ENCODE results near the gene COPZ1. TPM values are rescaled to one million over a fixed set of nuclear protein-coding genes. Genes with fewer than 3 reads are reported as not detected.
A peak's percentile ranks its signal among the peaks of the same experiment; 100 is the strongest.

Gene COPZ1
- total and polyA plus RNA-seq, 9 of the 15 experiments (the other 6 are each of a cell fraction or from before 2014, with no cell fraction given) = 137 to 487 (median 233) TPM

GRCh38 chr12:54352022-54352531, 27.1 kb downstream of the COPZ1 start (continued):
- TF ChIP-seq ZNF707 (CRISPR knock-in tag; conservative IDR thresholded peaks at IDR 0.05) (no peak), ZNF644 (tag; IDR thresholded peaks at IDR 0.05; ENCODE audit: low read depth) (no peak), HMGN3 (IDR thresholded peaks at IDR 0.05; ENCODE audit: borderline replicate concordance, extremely low read depth, insufficient read length, low read depth, low read length) (no peak), TBP (optimal IDR thresholded peaks at IDR 0.05; ENCODE audit: low read depth, low read length) (no peak), TCF3 (CRISPR knock-in tag; IDR thresholded peaks at IDR 0.05) (peak; percentile 65), TAF7 (tag; IDR thresholded peaks at IDR 0.05) (no peak), CBX8 (IDR thresholded peaks at IDR 0.05; ENCODE audit: borderline replicate concordance, extremely low read depth, low read depth, low read length, poor library complexity, severe bottlenecking) (no peak), SNAPC5 (CRISPR knock-in tag; IDR thresholded peaks at IDR 0.05) (no peak), CREM (IDR thresholded peaks at IDR 0.05; ENCODE audit: low read depth) (peak; percentile 57), GABPB1 (CRISPR knock-in tag; IDR thresholded peaks at IDR 0.05) (no peak), GTF2A2 (tag; IDR thresholded peaks at IDR 0.05) (no peak), EP400 (IDR thresholded peaks at IDR 0.05) (no peak; the same call in 1 of the 2 replicates), JUND (IDR thresholded peaks at IDR 0.05; ENCODE audit: borderline replicate concordance, low read depth, low read length) (peak; percentile 24; the same call in 1 of the 2 replicates), JUND (tag; IDR thresholded peaks at IDR 0.05; ENCODE audit: borderline replicate concordance, low read depth, low read length) (no peak; the same call in 2 of the 3 replicates), CBFB (CRISPR knock-in tag; IDR thresholded peaks at IDR 0.05) (no peak), SMARCA5 (IDR thresholded peaks at IDR 0.05) (no peak), TCF7 (IDR thresholded peaks at IDR 0.05; ENCODE audit: borderline replicate concordance) (no peak), PHF20 (IDR thresholded peaks at IDR 0.05; ENCODE audit: partially characterized antibody) (no peak), GATAD2B (IDR thresholded peaks at IDR 0.05; ENCODE audit: borderline replicate concordance) (no peak), TOE1 (IDR thresholded peaks at IDR 0.05; ENCODE audit: borderline replicate concordance) (0 out of 2 replicates have a peak, but pooled peaks have one; percentile 6), TOE1 (CRISPR knock-in tag; IDR thresholded peaks at IDR 0.05; ENCODE audit: borderline replicate concordance, low read depth) (no peak)
- TF ChIP-seq, protein P1, sequence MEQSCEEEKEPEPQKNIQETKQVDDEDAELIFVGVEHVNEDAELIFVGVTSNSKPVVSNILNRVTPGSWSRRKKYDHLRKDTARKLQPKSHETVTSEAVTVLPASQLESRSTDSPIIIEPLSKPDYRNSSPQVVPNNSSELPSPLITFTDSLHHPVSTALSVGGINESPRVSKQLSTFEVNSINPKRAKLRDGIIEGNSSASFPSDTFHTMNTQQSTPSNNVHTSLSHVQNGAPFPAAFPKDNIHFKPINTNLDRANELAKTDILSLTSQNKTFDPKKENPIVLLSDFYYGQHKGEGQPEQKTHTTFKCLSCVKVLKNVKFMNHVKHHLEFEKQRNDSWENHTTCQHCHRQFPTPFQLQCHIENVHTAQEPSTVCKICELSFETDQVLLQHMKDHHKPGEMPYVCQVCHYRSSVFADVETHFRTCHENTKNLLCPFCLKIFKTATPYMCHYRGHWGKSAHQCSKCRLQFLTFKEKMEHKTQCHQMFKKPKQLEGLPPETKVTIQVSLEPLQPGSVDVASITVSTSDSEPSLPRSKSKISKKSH (CRISPR knock-in tag; IDR thresholded peaks at IDR 0.05) = no peak
- TF ChIP-seq, protein P2, sequence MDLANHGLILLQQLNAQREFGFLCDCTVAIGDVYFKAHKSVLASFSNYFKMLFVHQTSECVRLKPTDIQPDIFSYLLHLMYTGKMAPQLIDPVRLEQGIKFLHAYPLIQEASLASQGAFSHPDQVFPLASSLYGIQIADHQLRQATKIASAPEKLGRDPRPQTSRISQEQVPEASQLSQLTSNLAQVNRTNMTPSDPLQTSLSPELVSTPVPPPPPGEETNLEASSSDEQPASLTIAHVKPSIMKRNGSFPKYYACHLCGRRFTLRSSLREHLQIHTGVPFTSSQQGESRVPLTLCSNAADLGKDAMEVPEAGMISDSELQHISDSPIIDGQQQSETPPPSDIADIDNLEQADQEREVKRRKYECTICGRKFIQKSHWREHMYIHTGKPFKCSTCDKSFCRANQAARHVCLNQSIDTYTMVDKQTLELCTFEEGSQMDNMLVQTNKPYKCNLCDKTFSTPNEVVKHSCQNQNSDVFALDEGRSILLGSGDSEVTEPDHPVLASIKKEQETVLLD (IDR thresholded peaks at IDR 0.05) = no peak
